Bronchial epithelial cell (primary cell): ENCODE data around the gene NUDT1. TPM values are rescaled to one million over a fixed set of nuclear protein-coding genes. Genes with fewer than 3 reads are reported as not detected.

Experiments
- DNase-seq: peaks from one replicate; pipeline ENCODE4 v3.0.0-alpha.2; 2010; ENCODE audit warnings: low read depth
- FAIRE-seq: peaks from 2 replicates; lab custom pipeline; 2011; peaks lifted over from hg19 to GRCh38; lab: Jason Lieb, UNC
- H3K27me3 ChIP-seq: 2 replicates; pipeline ENCODE4 v1.5.1; 2011; ENCODE audit warnings: low read length; ENCODE audit not compliant: control insufficient read depth, insufficient read depth
- H3K36me3 ChIP-seq: 2 replicates; pipeline ENCODE4 v1.5.1; 2011; ENCODE audit warnings: low read length; ENCODE audit not compliant: control insufficient read depth, insufficient read depth
- H3K4me3 ChIP-seq: 2 replicates; pipeline ENCODE4 v1.5.1; 2011; ENCODE audit warnings: mild to moderate bottlenecking, low read depth, low read length, control low read depth
- CTCF ChIP-seq: IDR thresholded peaks from 2 replicates; pipeline ENCODE4 v1.5.1; 2011; ENCODE audit warnings: mild to moderate bottlenecking, moderate library complexity, low read length, control low read depth, inconsistent platforms; ENCODE audit not compliant: insufficient read depth, severe bottlenecking
- total RNA-seq: library from RNA; depleted of rRNA; stranded (reverse); fragments of >200 nt; gene quantifications from 2 replicates; pipeline ENCODE4 v1.2.1, GENCODE V29; 2014

Gene NUDT1
- total RNA-seq, 1 donor from 2014 or later, result 7.9 TPM

DNA sequence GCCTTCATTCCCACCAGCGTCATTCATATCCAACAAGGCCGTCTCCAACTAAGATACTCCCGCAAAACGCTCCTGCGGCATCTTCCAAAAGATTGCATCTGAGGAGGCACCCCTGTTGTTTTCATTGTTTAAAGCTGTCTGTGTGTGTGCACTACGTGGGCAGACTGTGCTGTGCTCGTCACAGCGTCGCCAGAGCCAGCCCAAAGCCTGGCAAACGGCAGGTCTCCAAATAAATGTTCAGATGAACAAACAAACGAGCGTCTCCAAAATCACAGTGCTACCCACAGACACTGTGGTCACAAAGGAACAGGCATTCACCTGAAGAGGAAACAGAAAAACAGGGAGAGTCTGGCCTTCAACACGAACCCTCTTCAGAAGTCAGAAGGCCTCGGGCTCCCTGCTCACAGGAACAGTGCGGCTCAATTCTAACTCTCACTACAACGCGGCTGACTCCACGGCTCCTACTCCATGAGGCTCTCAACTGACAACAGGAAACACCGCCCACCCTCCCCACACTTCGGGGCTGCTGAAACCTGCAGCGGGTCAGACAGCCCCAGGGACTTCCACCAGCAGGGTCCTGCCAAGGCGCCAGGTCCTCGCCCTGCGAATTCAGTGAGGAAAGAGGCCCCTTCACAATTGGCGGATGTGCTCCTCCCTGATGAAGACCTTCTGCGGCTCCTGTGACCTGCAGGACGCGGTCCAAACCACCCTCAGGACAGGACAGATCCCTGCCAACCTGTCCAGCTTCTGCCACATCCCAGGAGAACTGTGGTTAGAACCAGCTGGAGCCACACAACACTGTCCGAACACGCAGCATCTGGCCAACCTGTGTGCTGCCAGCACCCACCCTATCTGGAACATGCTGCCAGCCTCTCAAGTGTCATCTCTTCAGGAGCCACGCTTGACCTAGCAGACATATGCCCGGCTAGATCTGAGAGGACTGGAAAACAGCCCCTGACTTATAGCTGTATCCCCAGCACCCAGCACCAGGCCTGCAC lies 45.3 kb upstream of the NUDT1 start:
- DNase-seq (no peak), FAIRE-seq (no peak)
- H3K36me3 ChIP-seq, result peaks cover 6% of the 10 kb centered on the region
- no peak for TF ChIP-seq CTCF
- H3K4me3 ChIP-seq, result no peak overlapping the region
- H3K27me3 ChIP-seq, result no peaks in the 10 kb centered on the region

GRCh38 chr7:2197436-2198155 lies 44.4 kb upstream of the NUDT1 start:
- no peak for TF ChIP-seq CTCF
- Histone ChIP-seq H3K27me3 (no peaks in the 10 kb centered on the region), H3K4me3 (no peak overlapping the region), H3K36me3 (peaks cover 6% of the 10 kb centered on the region)
- DNase-seq (no peak), FAIRE-seq (no peak)

- DNase-seq (no peak), FAIRE-seq (no peak)
- no peak overlapping the region for H3K4me3 ChIP-seq
- peaks cover 4% of the 10 kb centered on the region for H3K36me3 ChIP-seq
- no peaks in the 10 kb centered on the region for H3K27me3 ChIP-seq
- TF ChIP-seq CTCF, result no peak
Measured at GRCh38 chr7:2198206-2198605, 43.8 kb upstream of the NUDT1 start.

DNA sequence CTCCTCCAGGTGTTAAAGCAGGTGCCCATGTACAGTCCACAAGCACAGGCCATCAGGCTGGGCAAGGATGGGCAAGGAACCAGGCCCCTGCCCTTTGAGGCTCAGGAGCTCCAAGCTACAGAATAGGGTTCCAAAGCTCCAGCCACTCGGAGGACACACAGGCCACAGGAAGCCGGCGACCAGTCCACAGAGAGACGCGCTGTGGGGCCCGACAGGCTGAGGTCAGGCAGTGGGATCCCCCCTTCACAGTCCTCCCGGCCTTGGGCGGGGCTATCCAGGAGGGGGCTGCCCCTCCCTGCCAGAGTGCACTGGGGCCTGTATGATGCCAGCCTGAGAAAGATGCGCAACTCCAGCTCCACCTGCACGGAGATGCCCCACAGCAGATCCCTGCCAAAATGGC lies 43.3 kb upstream of the NUDT1 start:
- H3K27me3 ChIP-seq, result no peaks in the 10 kb centered on the region
- DNase-seq (no peak), FAIRE-seq (no peak)
- H3K36me3 ChIP-seq, result peaks cover 4% of the 10 kb centered on the region
- H3K4me3 ChIP-seq, result no peak overlapping the region
- no peak for TF ChIP-seq CTCF

GRCh38 chr7:2199528-2199927 lies 42.5 kb upstream of the NUDT1 start:
- FAIRE-seq, result no peak
- no peak for DNase-seq
- H3K4me3 ChIP-seq, result no peak overlapping the region
- H3K27me3 ChIP-seq, result no peaks in the 10 kb centered on the region
- peaks cover 4% of the 10 kb centered on the region for H3K36me3 ChIP-seq
- TF ChIP-seq CTCF, result no peak
